ENCODE measurements around the gene SMOC2. TPM values are rescaled to one million over a fixed set of nuclear protein-coding genes. Genes with fewer than 3 reads are reported as not detected.

SMOC2 gene
- total RNA-seq, 3 donors from 2014 or later (not counting 1 experiment from before 2014, with no cell fraction given), result not detected

DNA sequence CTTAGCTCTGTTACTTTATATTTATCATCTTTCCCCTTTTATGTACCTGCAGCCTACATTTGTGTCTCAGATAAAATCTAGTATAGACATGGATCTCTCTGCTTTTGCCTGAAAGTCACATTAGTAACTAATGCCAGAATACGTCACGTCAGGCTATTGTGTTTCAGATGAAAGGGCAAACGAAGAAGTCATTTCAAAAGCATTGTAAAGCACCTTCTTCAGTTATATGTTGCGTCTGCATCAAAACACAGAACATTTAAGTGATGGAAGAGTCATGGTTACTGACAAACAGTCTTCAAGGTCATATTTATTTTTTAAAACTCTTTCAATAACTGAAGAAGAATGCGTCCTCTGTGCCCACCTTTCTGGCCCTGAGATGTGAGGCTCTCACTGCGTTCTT is 119.1 kb downstream of the SMOC2 start:
- intact Hi-C loops (cut with micrococcal nuclease), result no loop called here
- no peak overlapping the region for H3K4me3 ChIP-seq (ENCODE audit: low read length)
- Mint-ChIP-seq H3K4me1 (no peaks in the 10 kb centered on the region), H3K27ac (no peak overlapping the region), H3K27me3 (ENCODE audit: low read depth in 2 of 2) (peaks cover 3 to 9% of the 10 kb centered on the region in 2 donors), H3K9me3 (no peaks in the 10 kb centered on the region), H3K36me3 (no peaks in the 10 kb centered on the region), H3K4me3 (no peak overlapping the region)
- no peak for ATAC-seq
- 83% methylated on average over 4 of the region's 6 CpGs for WGBS (ENCODE audit: insufficient coverage)
- no peaks in the 10 kb centered on the region for H3K36me3 ChIP-seq (ENCODE audit: control insufficient read depth, insufficient read depth, low read length)
- H3K9me3 ChIP-seq (ENCODE audit: control insufficient read depth, insufficient read depth, low read length), result no peaks in the 10 kb centered on the region
- TF ChIP-seq, protein P1, sequence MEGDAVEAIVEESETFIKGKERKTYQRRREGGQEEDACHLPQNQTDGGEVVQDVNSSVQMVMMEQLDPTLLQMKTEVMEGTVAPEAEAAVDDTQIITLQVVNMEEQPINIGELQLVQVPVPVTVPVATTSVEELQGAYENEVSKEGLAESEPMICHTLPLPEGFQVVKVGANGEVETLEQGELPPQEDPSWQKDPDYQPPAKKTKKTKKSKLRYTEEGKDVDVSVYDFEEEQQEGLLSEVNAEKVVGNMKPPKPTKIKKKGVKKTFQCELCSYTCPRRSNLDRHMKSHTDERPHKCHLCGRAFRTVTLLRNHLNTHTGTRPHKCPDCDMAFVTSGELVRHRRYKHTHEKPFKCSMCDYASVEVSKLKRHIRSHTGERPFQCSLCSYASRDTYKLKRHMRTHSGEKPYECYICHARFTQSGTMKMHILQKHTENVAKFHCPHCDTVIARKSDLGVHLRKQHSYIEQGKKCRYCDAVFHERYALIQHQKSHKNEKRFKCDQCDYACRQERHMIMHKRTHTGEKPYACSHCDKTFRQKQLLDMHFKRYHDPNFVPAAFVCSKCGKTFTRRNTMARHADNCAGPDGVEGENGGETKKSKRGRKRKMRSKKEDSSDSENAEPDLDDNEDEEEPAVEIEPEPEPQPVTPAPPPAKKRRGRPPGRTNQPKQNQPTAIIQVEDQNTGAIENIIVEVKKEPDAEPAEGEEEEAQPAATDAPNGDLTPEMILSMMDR (IDR thresholded peaks at IDR 0.05), result no peak
- no peak overlapping the region for H3K27ac ChIP-seq (ENCODE audit: low read length)
- no peak for DNase-seq
- no peaks in the 10 kb centered on the region for H3K4me1 ChIP-seq (ENCODE audit: control insufficient read depth, insufficient read depth, low read length)
- no peaks in the 10 kb centered on the region for H3K27me3 ChIP-seq (ENCODE audit: control insufficient read depth, insufficient read depth, low read length)

DNA sequence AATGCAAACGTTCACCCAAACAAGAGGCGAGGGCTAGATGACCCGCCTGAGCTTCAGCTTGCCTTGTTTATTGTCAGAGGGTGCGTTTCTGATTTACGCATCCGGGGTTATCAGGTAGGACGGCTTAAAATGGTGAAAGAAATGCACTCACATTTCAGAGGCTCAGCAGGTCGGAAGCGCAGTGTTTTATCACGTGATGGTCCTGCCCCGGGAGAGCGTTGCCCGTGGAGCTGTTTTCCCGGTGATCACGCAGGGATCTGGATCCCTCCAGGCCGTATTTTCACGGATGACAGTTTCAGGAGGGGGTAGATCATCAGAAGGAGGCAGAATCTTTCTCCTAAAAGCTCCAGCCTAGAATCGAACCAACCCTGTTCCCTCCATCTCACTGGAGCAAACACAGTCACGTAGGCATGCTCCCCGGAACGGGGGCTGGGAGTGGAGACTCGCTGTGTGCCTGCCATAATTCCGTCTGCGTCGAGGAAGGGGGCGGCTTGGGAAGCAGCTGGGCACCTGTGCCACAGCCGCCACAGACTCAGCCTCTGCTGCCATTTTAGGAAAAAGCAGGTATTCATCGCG is 121.7 kb downstream of the SMOC2 start:
- Mint-ChIP-seq H3K9me3 (no peaks in the 10 kb centered on the region), H3K4me1 (no peaks in the 10 kb centered on the region), H3K4me3 (no peak overlapping the region), H3K27ac (no peak overlapping the region), H3K27me3 (ENCODE audit: low read depth in 2 of 2) (peaks cover 10 to 19% of the 10 kb centered on the region in 2 donors), H3K36me3 (no peaks in the 10 kb centered on the region)
- H3K4me3 ChIP-seq (ENCODE audit: low read length), result no peak overlapping the region
- no peaks in the 10 kb centered on the region for H3K9me3 ChIP-seq (ENCODE audit: control insufficient read depth, insufficient read depth, low read length)
- intact Hi-C loops (cut with micrococcal nuclease), result no loop called here
- no peak for DNase-seq
- no peak overlapping the region for H3K27ac ChIP-seq (ENCODE audit: low read length)
- WGBS (ENCODE audit: insufficient coverage), result 89% methylated on average over 29 of the region's 29 CpGs
- TF ChIP-seq, protein P1 (IDR thresholded peaks at IDR 0.05), result no peak
- H3K4me1 ChIP-seq (ENCODE audit: control insufficient read depth, insufficient read depth, low read length), result no peaks in the 10 kb centered on the region
- no peaks in the 10 kb centered on the region for H3K36me3 ChIP-seq (ENCODE audit: control insufficient read depth, insufficient read depth, low read length)
- no peak for ATAC-seq
- H3K27me3 ChIP-seq (ENCODE audit: control insufficient read depth, insufficient read depth, low read length), result no peaks in the 10 kb centered on the region

DNA sequence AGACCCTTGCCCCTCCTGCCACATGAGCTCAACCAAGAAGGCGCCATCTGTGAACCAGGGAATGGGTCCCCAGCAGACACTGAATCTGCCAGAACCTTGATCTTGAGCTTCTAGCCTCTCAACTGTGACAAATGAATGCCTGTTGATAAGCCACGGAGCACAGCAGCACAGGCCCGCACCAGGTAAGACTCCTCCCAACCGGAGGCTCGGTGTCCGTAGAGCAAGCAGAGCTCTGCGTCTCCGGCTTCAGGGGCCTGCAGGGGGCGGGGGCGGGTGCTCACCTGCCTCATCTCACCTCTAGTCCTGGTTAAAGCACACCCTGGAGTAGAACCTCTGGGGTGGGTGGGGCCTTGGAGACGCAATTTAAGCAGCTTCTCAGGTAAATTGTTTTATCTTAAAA is 122.7 kb downstream of the SMOC2 start:
- H3K9me3 Mint-ChIP-seq, result no peaks in the 10 kb centered on the region
- no peak for DNase-seq
- H3K4me1 Mint-ChIP-seq, result no peaks in the 10 kb centered on the region
- H3K27ac Mint-ChIP-seq, result no peak overlapping the region
- Histone ChIP-seq H3K27ac (ENCODE audit: low read length) (no peak overlapping the region), H3K27me3 (ENCODE audit: control insufficient read depth, insufficient read depth, low read length) (no peaks in the 10 kb centered on the region), H3K9me3 (ENCODE audit: control insufficient read depth, insufficient read depth, low read length) (no peaks in the 10 kb centered on the region), H3K36me3 (ENCODE audit: control insufficient read depth, insufficient read depth, low read length) (no peaks in the 10 kb centered on the region), H3K4me1 (ENCODE audit: control insufficient read depth, insufficient read depth, low read length) (no peaks in the 10 kb centered on the region), H3K4me3 (ENCODE audit: low read length) (no peak overlapping the region)
- H3K36me3 Mint-ChIP-seq, result no peaks in the 10 kb centered on the region
- TF ChIP-seq, protein P1 (IDR thresholded peaks at IDR 0.05), result no peak
- no peak for ATAC-seq
- WGBS (ENCODE audit: insufficient coverage), result 80% methylated on average over 11 of the region's 11 CpGs
- no peak overlapping the region for H3K4me3 Mint-ChIP-seq
- intact Hi-C loops (cut with micrococcal nuclease), result no loop called here
- H3K27me3 Mint-ChIP-seq (ENCODE audit: low read depth in 2 of 2), result peaks cover 10 to 22% of the 10 kb centered on the region in 2 donors

DNA sequence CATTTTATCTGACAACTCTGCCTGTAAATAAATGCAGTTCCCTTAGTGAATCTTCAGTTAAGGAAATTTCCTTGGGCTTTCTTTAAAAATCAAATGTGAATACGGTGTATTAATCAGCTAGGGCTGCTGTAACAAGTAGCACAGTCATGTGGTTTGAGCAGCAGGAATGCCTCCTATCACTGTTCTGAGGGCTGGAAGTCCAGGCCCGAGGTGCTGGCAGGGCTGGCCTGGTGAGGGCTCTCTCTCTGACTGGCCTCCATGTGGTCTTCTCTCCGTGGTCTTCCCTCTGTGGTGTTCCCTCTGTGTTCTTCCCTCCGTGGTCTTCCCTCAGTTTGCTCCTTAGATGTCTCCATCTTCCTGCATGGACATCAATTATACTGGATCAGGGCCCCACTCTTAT is 124.1 kb downstream of the SMOC2 start:
- Histone ChIP-seq H3K27ac (ENCODE audit: low read length) (no peak overlapping the region), H3K36me3 (ENCODE audit: control insufficient read depth, insufficient read depth, low read length) (no peaks in the 10 kb centered on the region), H3K9me3 (ENCODE audit: control insufficient read depth, insufficient read depth, low read length) (no peaks in the 10 kb centered on the region), H3K4me1 (ENCODE audit: control insufficient read depth, insufficient read depth, low read length) (no peaks in the 10 kb centered on the region), H3K27me3 (ENCODE audit: control insufficient read depth, insufficient read depth, low read length) (no peaks in the 10 kb centered on the region), H3K4me3 (ENCODE audit: low read length) (no peak overlapping the region)
- TF ChIP-seq, protein P1 (IDR thresholded peaks at IDR 0.05), result no peak
- H3K4me3 Mint-ChIP-seq, result no peak overlapping the region
- DNase-seq (no peak), ATAC-seq (no peak)
- intact Hi-C loops (cut with micrococcal nuclease), result no loop called here
- H3K27me3 Mint-ChIP-seq (ENCODE audit: low read depth in 2 of 2), result peaks cover 14 to 28% of the 10 kb centered on the region in 2 donors
- no peaks in the 10 kb centered on the region for H3K36me3 Mint-ChIP-seq
- H3K27ac Mint-ChIP-seq, result no peak overlapping the region
- WGBS (ENCODE audit: insufficient coverage), result 74% methylated on average over 4 of the region's 4 CpGs
- no peaks in the 10 kb centered on the region for H3K9me3 Mint-ChIP-seq
- no peaks in the 10 kb centered on the region for H3K4me1 Mint-ChIP-seq
